Liver (tissue), 9 donors: ENCODE measurements around the gene INSYN2B. TPM values are rescaled to one million over a fixed set of nuclear protein-coding genes. Genes with fewer than 3 reads are reported as not detected.

Experiments used
- DNase-seq: peaks from one replicate; pipeline ENCODE4 v3.0.0-alpha.2; 2017; ENCODE audit warnings: low spot score
- H3K27ac ChIP-seq, 2 donors: one replicate each; pipeline ENCODE4 v1.7.0; 2013; ENCODE audit warnings: inconsistent platforms in 2 of 2, low read length in 2 of 2, control low read depth in 1 of 2, low read depth in 1 of 2, mild to moderate bottlenecking in 1 of 2
- H3K27me3 ChIP-seq, 4 donors: one replicate each; pipeline versions ENCODE4 v1.6.1 to v1.7.0; 2013; ENCODE audit warnings: low read length in 3 of 4, inconsistent platforms in 1 of 4, mild to moderate bottlenecking in 1 of 4, moderate library complexity in 1 of 4; ENCODE audit not compliant: control insufficient read depth in 4 of 4, insufficient read depth in 4 of 4
- H3K36me3 ChIP-seq, 4 donors: one replicate each; pipeline versions ENCODE4 v1.6.1 to v1.7.0; 2013; ENCODE audit warnings: low read length in 3 of 4, mild to moderate bottlenecking in 3 of 4, low read depth in 1 of 4, moderate library complexity in 1 of 4; ENCODE audit not compliant: control insufficient read depth in 4 of 4, insufficient read depth in 3 of 4
- H3K4me1 ChIP-seq, 4 donors: one replicate each; pipeline versions ENCODE4 v1.6.1 to v1.7.0; 2013; ENCODE audit warnings: low read length in 3 of 4, mild to moderate bottlenecking in 3 of 4, moderate library complexity in 1 of 4; ENCODE audit not compliant: control insufficient read depth in 4 of 4, insufficient read depth in 4 of 4
- H3K4me3 ChIP-seq, 3 donors: one replicate each; pipeline versions ENCODE4 v1.6.1 to v1.7.0; 2013; ENCODE audit warnings: low read length in 3 of 3, control low read depth in 1 of 3, low read depth in 1 of 3, mild to moderate bottlenecking in 1 of 3
- H3K9ac ChIP-seq, 2 donors: one replicate each; pipeline ENCODE4 v1.7.0; 2013; ENCODE audit warnings: low read length in 2 of 2, mild to moderate bottlenecking in 2 of 2, moderate library complexity in 2 of 2, control low read depth in 1 of 2, low read depth in 1 of 2
- H3K9me3 ChIP-seq, 4 donors: one replicate each; pipeline versions ENCODE4 v1.6.1 to v1.7.0; 2013; ENCODE audit warnings: low read length in 3 of 4; ENCODE audit not compliant: control insufficient read depth in 4 of 4
- ATF3 ChIP-seq: IDR thresholded peaks from 2 replicates; pipeline ENCODE4 v1.6.1; 2016; ENCODE audit warnings: antibody characterized with exemption
- EGR1 ChIP-seq, 2 donors: IDR thresholded peaks; 2 replicates each; pipeline ENCODE4 v1.6.1; 2016 to 2018; ENCODE audit warnings: antibody characterized with exemption in 2 of 2, low read depth in 2 of 2
- FOXA1 ChIP-seq: IDR thresholded peaks from 2 replicates; pipeline ENCODE4 v1.6.1; 2016; ENCODE audit warnings: antibody characterized with exemption
- FOXA2 ChIP-seq: IDR thresholded peaks from 2 replicates; pipeline ENCODE4 v1.6.1; 2016; ENCODE audit warnings: antibody characterized with exemption
- GABPA ChIP-seq, 2 donors: IDR thresholded peaks in 1 of 2; conservative IDR thresholded peaks in 1 of 2; 2 replicates each; pipeline ENCODE4 v1.6.1; 2016; ENCODE audit warnings: antibody characterized with exemption in 2 of 2, mild to moderate bottlenecking in 1 of 2, moderate library complexity in 1 of 2
- HNF4A ChIP-seq, 2 donors: conservative IDR thresholded peaks; 2 replicates each; pipeline ENCODE4 v1.6.1; 2016; ENCODE audit warnings: antibody characterized with exemption in 2 of 2, mild to moderate bottlenecking in 2 of 2
- HNF4G ChIP-seq: IDR thresholded peaks from 2 replicates; pipeline ENCODE4 v1.6.1; 2016; ENCODE audit warnings: antibody characterized with exemption
- JUND ChIP-seq, 2 donors: IDR thresholded peaks; 2 replicates each; pipeline ENCODE4 v1.6.1; 2016; ENCODE audit warnings: antibody characterized with exemption in 2 of 2
- NR2F2 ChIP-seq: IDR thresholded peaks from 2 replicates; pipeline ENCODE4 v1.6.1; 2016; ENCODE audit warnings: antibody characterized with exemption
- SP1 ChIP-seq: IDR thresholded peaks from 2 replicates; pipeline ENCODE4 v1.6.1; 2018; ENCODE audit warnings: antibody characterized with exemption, mild to moderate bottlenecking
- TAF1 ChIP-seq: conservative IDR thresholded peaks from 2 replicates; pipeline ENCODE4 v1.6.1; 2016; ENCODE audit warnings: antibody characterized with exemption, mild to moderate bottlenecking
- YY1 ChIP-seq: IDR thresholded peaks from 2 replicates; pipeline ENCODE4 v1.6.1; 2016; ENCODE audit warnings: antibody characterized with exemption, mild to moderate bottlenecking
- WGBS: extraction: QIAGEN DNeasy Blood & Tissue Kit; methylation state at CpG from one replicate; pipeline ENCODE4 v1.1.7; 2013; 5-methylcytosine and 5-hydroxymethylcytosine counted together
- polyA plus RNA-seq, 2 donors: library from polyadenylated mRNA; stranded (reverse) in 1 of 2; unstranded in 1 of 2; fragments of 200-250 nt in 1 of 2; fragments of >200 nt in 1 of 2; fragmentation: Nextera tagmentation in 1 of 2; extraction: Ambion mirVana in 1 of 2; gene quantifications; one replicate each; pipeline versions ENCODE4 v1.2.1 to v1.2.3, GENCODE V29; 2013 to 2015
- total RNA-seq, 2 donors: library from RNA; depleted of rRNA; stranded (reverse); fragments of >200 nt; gene quantifications; one replicate each; pipeline ENCODE4 v1.2.3, GENCODE V29; 2014
- TF ChIP-seq, protein P1 (sequence below): IDR thresholded peaks from 2 replicates; pipeline ENCODE4 v1.6.1; 2016; ENCODE audit warnings: antibody characterized with exemption
- TF ChIP-seq, protein P2 (sequence below): IDR thresholded peaks from 2 replicates; pipeline ENCODE4 v1.6.1; 2016; ENCODE audit warnings: antibody characterized with exemption, mild to moderate bottlenecking
- TF ChIP-seq, protein P3 (sequence below): IDR thresholded peaks from 2 replicates; pipeline ENCODE4 v1.6.1; 2016; ENCODE audit warnings: antibody characterized with exemption
- TF ChIP-seq, protein P4 (sequence below): fragments of 150-350 bp; IDR thresholded peaks from 2 replicates; pipeline ENCODE4 v1.5.1; 2017; ENCODE audit warnings: improper control_type of control experiment, low read depth, low read length; ENCODE audit not compliant: missing input control
- donor health status: healthy.
- donor health status: healthy.
- donor health status: healthy.
- donor health status: healthy.
- donor health status: healthy.

INSYN2B gene
- total and polyA plus RNA-seq, 4 donors = 0.08 to 0.33 (median 0.13) TPM; not detected in 1

DNA sequence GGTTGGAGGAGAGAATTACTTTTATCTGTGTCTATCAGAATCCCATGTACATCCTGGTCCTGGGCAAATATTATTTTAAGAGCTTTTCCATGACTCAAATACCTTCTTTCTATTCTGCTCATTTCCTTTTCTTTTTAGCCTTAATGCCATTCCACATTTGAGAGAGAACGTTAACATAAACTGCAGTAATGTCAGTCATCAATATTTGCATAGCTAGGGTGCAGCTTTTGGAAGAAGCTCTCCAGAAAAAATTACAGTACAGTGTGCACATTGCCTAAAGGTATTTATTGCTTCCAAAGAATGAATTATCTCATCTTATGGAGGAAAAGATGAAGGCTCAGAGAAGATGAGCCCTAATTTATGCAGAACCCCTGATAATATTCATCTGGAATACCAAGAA is 58.3 kb downstream of the INSYN2B start:
- Histone ChIP-seq H3K27me3 (peaks cover 0 to 2% (median 0%) of the 10 kb centered on the region in 4 donors), H3K4me3 (no peak overlapping the region), H3K9ac (no peak overlapping the region), H3K27ac (no peak overlapping the region), H3K4me1 (no peaks in the 10 kb centered on the region), H3K9me3 (no peaks in the 10 kb centered on the region), H3K36me3 (no peaks in the 10 kb centered on the region)
- DNase-seq = no peak
- TF ChIP-seq, protein P1, sequence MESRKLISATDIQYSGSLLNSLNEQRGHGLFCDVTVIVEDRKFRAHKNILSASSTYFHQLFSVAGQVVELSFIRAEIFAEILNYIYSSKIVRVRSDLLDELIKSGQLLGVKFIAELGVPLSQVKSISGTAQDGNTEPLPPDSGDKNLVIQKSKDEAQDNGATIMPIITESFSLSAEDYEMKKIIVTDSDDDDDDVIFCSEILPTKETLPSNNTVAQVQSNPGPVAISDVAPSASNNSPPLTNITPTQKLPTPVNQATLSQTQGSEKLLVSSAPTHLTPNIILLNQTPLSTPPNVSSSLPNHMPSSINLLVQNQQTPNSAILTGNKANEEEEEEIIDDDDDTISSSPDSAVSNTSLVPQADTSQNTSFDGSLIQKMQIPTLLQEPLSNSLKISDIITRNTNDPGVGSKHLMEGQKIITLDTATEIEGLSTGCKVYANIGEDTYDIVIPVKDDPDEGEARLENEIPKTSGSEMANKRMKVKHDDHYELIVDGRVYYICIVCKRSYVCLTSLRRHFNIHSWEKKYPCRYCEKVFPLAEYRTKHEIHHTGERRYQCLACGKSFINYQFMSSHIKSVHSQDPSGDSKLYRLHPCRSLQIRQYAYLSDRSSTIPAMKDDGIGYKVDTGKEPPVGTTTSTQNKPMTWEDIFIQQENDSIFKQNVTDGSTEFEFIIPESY = no peak
- no peak for TF ChIP-seq TAF1
- TF ChIP-seq, protein P2, sequence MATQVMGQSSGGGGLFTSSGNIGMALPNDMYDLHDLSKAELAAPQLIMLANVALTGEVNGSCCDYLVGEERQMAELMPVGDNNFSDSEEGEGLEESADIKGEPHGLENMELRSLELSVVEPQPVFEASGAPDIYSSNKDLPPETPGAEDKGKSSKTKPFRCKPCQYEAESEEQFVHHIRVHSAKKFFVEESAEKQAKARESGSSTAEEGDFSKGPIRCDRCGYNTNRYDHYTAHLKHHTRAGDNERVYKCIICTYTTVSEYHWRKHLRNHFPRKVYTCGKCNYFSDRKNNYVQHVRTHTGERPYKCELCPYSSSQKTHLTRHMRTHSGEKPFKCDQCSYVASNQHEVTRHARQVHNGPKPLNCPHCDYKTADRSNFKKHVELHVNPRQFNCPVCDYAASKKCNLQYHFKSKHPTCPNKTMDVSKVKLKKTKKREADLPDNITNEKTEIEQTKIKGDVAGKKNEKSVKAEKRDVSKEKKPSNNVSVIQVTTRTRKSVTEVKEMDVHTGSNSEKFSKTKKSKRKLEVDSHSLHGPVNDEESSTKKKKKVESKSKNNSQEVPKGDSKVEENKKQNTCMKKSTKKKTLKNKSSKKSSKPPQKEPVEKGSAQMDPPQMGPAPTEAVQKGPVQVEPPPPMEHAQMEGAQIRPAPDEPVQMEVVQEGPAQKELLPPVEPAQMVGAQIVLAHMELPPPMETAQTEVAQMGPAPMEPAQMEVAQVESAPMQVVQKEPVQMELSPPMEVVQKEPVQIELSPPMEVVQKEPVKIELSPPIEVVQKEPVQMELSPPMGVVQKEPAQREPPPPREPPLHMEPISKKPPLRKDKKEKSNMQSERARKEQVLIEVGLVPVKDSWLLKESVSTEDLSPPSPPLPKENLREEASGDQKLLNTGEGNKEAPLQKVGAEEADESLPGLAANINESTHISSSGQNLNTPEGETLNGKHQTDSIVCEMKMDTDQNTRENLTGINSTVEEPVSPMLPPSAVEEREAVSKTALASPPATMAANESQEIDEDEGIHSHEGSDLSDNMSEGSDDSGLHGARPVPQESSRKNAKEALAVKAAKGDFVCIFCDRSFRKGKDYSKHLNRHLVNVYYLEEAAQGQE = no peak
- TF ChIP-seq ATF3 = no peak
- no peak for TF ChIP-seq JUND (IDR thresholded peaks at IDR 0.05)
- TF ChIP-seq, protein P3, sequence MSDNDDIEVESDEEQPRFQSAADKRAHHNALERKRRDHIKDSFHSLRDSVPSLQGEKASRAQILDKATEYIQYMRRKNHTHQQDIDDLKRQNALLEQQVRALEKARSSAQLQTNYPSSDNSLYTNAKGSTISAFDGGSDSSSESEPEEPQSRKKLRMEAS = no peak
- TF ChIP-seq FOXA1 = no peak
- no peak for TF ChIP-seq HNF4G
- TF ChIP-seq HNF4A (conservative IDR thresholded peaks at IDR 0.05) = no peak
- TF ChIP-seq, protein P4, sequence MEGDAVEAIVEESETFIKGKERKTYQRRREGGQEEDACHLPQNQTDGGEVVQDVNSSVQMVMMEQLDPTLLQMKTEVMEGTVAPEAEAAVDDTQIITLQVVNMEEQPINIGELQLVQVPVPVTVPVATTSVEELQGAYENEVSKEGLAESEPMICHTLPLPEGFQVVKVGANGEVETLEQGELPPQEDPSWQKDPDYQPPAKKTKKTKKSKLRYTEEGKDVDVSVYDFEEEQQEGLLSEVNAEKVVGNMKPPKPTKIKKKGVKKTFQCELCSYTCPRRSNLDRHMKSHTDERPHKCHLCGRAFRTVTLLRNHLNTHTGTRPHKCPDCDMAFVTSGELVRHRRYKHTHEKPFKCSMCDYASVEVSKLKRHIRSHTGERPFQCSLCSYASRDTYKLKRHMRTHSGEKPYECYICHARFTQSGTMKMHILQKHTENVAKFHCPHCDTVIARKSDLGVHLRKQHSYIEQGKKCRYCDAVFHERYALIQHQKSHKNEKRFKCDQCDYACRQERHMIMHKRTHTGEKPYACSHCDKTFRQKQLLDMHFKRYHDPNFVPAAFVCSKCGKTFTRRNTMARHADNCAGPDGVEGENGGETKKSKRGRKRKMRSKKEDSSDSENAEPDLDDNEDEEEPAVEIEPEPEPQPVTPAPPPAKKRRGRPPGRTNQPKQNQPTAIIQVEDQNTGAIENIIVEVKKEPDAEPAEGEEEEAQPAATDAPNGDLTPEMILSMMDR = no peak
- no peak for TF ChIP-seq NR2F2
- no peak for TF ChIP-seq FOXA2
- TF ChIP-seq GABPA (IDR thresholded peaks at IDR 0.05 in 1 of 2, conservative IDR thresholded peaks at IDR 0.05 in 1 of 2) = no peak
- no peak for TF ChIP-seq SP1
- TF ChIP-seq YY1 = no peak
- WGBS = 43% methylated on average over 1 of the region's 1 CpG

- Histone ChIP-seq H3K27ac (no peak overlapping the region), H3K36me3 (no peaks in the 10 kb centered on the region), H3K27me3 (peaks cover 0 to 2% (median 0%) of the 10 kb centered on the region in 4 donors), H3K9me3 (no peaks in the 10 kb centered on the region), H3K9ac (no peak overlapping the region), H3K4me3 (no peak overlapping the region), H3K4me1 (no peaks in the 10 kb centered on the region)
- 41% methylated on average over 3 of the region's 3 CpGs for WGBS
- no peak for TF ChIP-seq EGR1 (IDR thresholded peaks at IDR 0.05; ENCODE audit: low read depth in 2 of 2)
- TF ChIP-seq ATF3 = no peak
- no peak for TF ChIP-seq FOXA1
- DNase-seq = no peak
Measured at GRCh38 chr5:169921384-169921783, 58.9 kb downstream of the INSYN2B start.
